ENCODE data around the gene TGFBR3.

TGFBR3 gene

GRCh38 chr1:91819038-91819788, 66.7 kb downstream of the TGFBR3 start:
- Histone ChIP-seq H4K20me1 (ENCODE audit: low read depth, low read length) (no peaks in the 10 kb centered on the region), H3K79me2 (ENCODE audit: insufficient read depth, low read length) (no peaks in the 10 kb centered on the region), H3K4me2 (ENCODE audit: low read depth, low read length, poor library complexity, severe bottlenecking) (no peak overlapping the region), H3K36me3 (ENCODE audit: low read length) (no peaks in the 10 kb centered on the region), H3K9ac (ENCODE audit: low read length) (no peak overlapping the region), H3K27me3 (ENCODE audit: low read length) (no peaks in the 10 kb centered on the region), H3F3A (ENCODE audit: insufficient read depth) (no peaks in the 10 kb centered on the region), H3K9me3 (ENCODE audit: insufficient read depth, low read length) (no peaks in the 10 kb centered on the region), H2AFZ (ENCODE audit: low read depth, low read length, severe bottlenecking) (no peak overlapping the region), H3K4me3 (ENCODE audit: insufficient read depth, low read length, poor library complexity, severe bottlenecking) (no peak overlapping the region), H3K9me2 (replicated peaks; ENCODE audit: insufficient read depth, low read length) (no peaks in the 10 kb centered on the region), H3K27ac (ENCODE audit: low read depth, low read length) (no peak overlapping the region)
- no peak for TF ChIP-seq EZH2phosphoT487 (conservative IDR thresholded peaks at IDR 0.05; ENCODE audit: low read length)
- TF ChIP-seq, protein P1, sequence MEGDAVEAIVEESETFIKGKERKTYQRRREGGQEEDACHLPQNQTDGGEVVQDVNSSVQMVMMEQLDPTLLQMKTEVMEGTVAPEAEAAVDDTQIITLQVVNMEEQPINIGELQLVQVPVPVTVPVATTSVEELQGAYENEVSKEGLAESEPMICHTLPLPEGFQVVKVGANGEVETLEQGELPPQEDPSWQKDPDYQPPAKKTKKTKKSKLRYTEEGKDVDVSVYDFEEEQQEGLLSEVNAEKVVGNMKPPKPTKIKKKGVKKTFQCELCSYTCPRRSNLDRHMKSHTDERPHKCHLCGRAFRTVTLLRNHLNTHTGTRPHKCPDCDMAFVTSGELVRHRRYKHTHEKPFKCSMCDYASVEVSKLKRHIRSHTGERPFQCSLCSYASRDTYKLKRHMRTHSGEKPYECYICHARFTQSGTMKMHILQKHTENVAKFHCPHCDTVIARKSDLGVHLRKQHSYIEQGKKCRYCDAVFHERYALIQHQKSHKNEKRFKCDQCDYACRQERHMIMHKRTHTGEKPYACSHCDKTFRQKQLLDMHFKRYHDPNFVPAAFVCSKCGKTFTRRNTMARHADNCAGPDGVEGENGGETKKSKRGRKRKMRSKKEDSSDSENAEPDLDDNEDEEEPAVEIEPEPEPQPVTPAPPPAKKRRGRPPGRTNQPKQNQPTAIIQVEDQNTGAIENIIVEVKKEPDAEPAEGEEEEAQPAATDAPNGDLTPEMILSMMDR (IDR thresholded peaks at IDR 0.05; ENCODE audit: insufficient read depth, low read length, poor library complexity, severe bottlenecking): no peak

- Histone ChIP-seq H3K36me3 (ENCODE audit: low read length) (no peaks in the 10 kb centered on the region), H3K9ac (ENCODE audit: low read length) (no peak overlapping the region), H3K4me3 (ENCODE audit: insufficient read depth, low read length, poor library complexity, severe bottlenecking) (no peak overlapping the region), H4K20me1 (ENCODE audit: low read depth, low read length) (no peaks in the 10 kb centered on the region), H3K9me3 (ENCODE audit: insufficient read depth, low read length) (no peaks in the 10 kb centered on the region), H3F3A (ENCODE audit: insufficient read depth) (no peaks in the 10 kb centered on the region), H3K79me2 (ENCODE audit: insufficient read depth, low read length) (no peaks in the 10 kb centered on the region), H2AFZ (ENCODE audit: low read depth, low read length, severe bottlenecking) (no peak overlapping the region), H3K27ac (ENCODE audit: low read depth, low read length) (no peak overlapping the region), H3K4me2 (ENCODE audit: low read depth, low read length, poor library complexity, severe bottlenecking) (no peak overlapping the region), H3K27me3 (ENCODE audit: low read length) (no peaks in the 10 kb centered on the region), H3K9me2 (replicated peaks; ENCODE audit: insufficient read depth, low read length) (no peaks in the 10 kb centered on the region)
- no peak for TF ChIP-seq EZH2phosphoT487 (conservative IDR thresholded peaks at IDR 0.05; ENCODE audit: low read length)
- TF ChIP-seq, protein P1 (IDR thresholded peaks at IDR 0.05; ENCODE audit: insufficient read depth, low read length, poor library complexity, severe bottlenecking): no peak
Measured at GRCh38 chr1:91818713-91818975, 67.3 kb downstream of the TGFBR3 start.

- no peak overlapping the region for H3K9ac ChIP-seq (ENCODE audit: low read length)
- no peaks in the 10 kb centered on the region for H4K20me1 ChIP-seq (ENCODE audit: low read depth, low read length)
- no peaks in the 10 kb centered on the region for H3F3A ChIP-seq (ENCODE audit: insufficient read depth)
- no peaks in the 10 kb centered on the region for H3K27me3 ChIP-seq (ENCODE audit: low read length)
- H3K79me2 ChIP-seq (ENCODE audit: insufficient read depth, low read length): no peaks in the 10 kb centered on the region
- no peak overlapping the region for H2AFZ ChIP-seq (ENCODE audit: low read depth, low read length, severe bottlenecking)
- H3K4me3 ChIP-seq (ENCODE audit: insufficient read depth, low read length, poor library complexity, severe bottlenecking): no peak overlapping the region
- H3K4me2 ChIP-seq (ENCODE audit: low read depth, low read length, poor library complexity, severe bottlenecking): no peak overlapping the region
- TF ChIP-seq, protein P1 (IDR thresholded peaks at IDR 0.05; ENCODE audit: insufficient read depth, low read length, poor library complexity, severe bottlenecking): no peak
- no peak for TF ChIP-seq EZH2phosphoT487 (conservative IDR thresholded peaks at IDR 0.05; ENCODE audit: low read length)
- no peak overlapping the region for H3K27ac ChIP-seq (ENCODE audit: low read depth, low read length)
- H3K9me2 ChIP-seq (replicated peaks; ENCODE audit: insufficient read depth, low read length): no peaks in the 10 kb centered on the region
- H3K36me3 ChIP-seq (ENCODE audit: low read length): no peaks in the 10 kb centered on the region
- H3K9me3 ChIP-seq (ENCODE audit: insufficient read depth, low read length): no peaks in the 10 kb centered on the region
Measured at GRCh38 chr1:91817211-91817905, 68.6 kb downstream of the TGFBR3 start.
